ENCODE data around the gene GRIFIN.

DNA sequence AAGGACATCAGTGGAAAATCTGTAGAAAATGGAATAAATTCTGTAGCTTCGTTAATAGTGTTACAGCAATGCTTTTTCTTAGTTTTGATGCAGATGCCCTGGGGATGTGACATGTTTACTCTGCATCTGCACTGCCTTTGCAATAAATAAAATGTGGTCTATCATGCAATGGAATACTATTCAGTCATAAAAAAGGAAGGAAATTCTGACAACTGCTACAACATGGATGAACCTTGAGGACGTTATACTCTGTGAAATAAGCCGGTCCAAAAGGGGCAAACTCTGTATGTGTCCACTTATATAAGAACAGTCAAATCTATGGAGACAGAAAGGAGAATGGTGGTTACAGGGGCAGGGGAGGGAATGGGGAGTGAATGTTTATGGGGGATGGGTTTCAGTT lies 13.5 kb downstream of the GRIFIN start:
- TF ChIP-seq MEF2A (IDR thresholded peaks at IDR 0.05; ENCODE audit: control insufficient read depth, low read depth, low read length) (no peak), POLR2AphosphoS5 (IDR thresholded peaks at IDR 0.05; ENCODE audit: control insufficient read depth, insufficient read depth, low read depth, low read length) (no peak), TARDBP (IDR thresholded peaks at IDR 0.05) (no peak), CHD2 (IDR thresholded peaks at IDR 0.05; ENCODE audit: low read depth, low read length) (no peak)
- TF ChIP-seq, protein P1, sequence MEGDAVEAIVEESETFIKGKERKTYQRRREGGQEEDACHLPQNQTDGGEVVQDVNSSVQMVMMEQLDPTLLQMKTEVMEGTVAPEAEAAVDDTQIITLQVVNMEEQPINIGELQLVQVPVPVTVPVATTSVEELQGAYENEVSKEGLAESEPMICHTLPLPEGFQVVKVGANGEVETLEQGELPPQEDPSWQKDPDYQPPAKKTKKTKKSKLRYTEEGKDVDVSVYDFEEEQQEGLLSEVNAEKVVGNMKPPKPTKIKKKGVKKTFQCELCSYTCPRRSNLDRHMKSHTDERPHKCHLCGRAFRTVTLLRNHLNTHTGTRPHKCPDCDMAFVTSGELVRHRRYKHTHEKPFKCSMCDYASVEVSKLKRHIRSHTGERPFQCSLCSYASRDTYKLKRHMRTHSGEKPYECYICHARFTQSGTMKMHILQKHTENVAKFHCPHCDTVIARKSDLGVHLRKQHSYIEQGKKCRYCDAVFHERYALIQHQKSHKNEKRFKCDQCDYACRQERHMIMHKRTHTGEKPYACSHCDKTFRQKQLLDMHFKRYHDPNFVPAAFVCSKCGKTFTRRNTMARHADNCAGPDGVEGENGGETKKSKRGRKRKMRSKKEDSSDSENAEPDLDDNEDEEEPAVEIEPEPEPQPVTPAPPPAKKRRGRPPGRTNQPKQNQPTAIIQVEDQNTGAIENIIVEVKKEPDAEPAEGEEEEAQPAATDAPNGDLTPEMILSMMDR (IDR thresholded peaks at IDR 0.05 in 2 of 3, conservative IDR thresholded peaks at IDR 0.05 in 1 of 3; ENCODE audit: insufficient read depth in 2 of 3, low read depth in 1 of 3, low read length in 3 of 3): no peak
- TF ChIP-seq, protein P2, sequence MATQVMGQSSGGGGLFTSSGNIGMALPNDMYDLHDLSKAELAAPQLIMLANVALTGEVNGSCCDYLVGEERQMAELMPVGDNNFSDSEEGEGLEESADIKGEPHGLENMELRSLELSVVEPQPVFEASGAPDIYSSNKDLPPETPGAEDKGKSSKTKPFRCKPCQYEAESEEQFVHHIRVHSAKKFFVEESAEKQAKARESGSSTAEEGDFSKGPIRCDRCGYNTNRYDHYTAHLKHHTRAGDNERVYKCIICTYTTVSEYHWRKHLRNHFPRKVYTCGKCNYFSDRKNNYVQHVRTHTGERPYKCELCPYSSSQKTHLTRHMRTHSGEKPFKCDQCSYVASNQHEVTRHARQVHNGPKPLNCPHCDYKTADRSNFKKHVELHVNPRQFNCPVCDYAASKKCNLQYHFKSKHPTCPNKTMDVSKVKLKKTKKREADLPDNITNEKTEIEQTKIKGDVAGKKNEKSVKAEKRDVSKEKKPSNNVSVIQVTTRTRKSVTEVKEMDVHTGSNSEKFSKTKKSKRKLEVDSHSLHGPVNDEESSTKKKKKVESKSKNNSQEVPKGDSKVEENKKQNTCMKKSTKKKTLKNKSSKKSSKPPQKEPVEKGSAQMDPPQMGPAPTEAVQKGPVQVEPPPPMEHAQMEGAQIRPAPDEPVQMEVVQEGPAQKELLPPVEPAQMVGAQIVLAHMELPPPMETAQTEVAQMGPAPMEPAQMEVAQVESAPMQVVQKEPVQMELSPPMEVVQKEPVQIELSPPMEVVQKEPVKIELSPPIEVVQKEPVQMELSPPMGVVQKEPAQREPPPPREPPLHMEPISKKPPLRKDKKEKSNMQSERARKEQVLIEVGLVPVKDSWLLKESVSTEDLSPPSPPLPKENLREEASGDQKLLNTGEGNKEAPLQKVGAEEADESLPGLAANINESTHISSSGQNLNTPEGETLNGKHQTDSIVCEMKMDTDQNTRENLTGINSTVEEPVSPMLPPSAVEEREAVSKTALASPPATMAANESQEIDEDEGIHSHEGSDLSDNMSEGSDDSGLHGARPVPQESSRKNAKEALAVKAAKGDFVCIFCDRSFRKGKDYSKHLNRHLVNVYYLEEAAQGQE (IDR thresholded peaks at IDR 0.05; ENCODE audit: borderline replicate concordance): no peak
- TF ChIP-seq, protein P2 (CRISPR knock-in tag; IDR thresholded peaks at IDR 0.05; ENCODE audit: low read depth): no peak
- TF ChIP-seq, protein P3, sequence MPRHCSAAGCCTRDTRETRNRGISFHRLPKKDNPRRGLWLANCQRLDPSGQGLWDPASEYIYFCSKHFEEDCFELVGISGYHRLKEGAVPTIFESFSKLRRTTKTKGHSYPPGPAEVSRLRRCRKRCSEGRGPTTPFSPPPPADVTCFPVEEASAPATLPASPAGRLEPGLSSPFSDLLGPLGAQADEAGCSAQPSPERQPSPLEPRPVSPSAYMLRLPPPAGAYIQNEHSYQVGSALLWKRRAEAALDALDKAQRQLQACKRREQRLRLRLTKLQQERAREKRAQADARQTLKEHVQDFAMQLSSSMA (CRISPR knock-in tag; IDR thresholded peaks at IDR 0.05): no peak
